ENCODE measurements around the gene ZNF736. TPM values are rescaled to one million over a fixed set of nuclear protein-coding genes. Genes with fewer than 3 reads are reported as not detected.

Gene ZNF736
- 3.9 to 8.3 TPM (median 8.2 TPM) in 3 replicates for polyA plus RNA-seq
- 4.5 TPM for polyA plus RNA-seq (2011; ENCODE audit: low read depth)
- polyA plus RNA-seq (2011; cell fraction: cytosol; rRNA removed): 1.2 and 1.7 TPM in 2 replicates
- polyA plus RNA-seq (2011; cell fraction: nucleus; rRNA removed): 15.6 and 20.2 TPM in 2 replicates
- polyA plus RNA-seq (2012; ENCODE audit: low replicate concordance): 2.3 and 4.3 TPM in 2 replicates
- polyA minus RNA-seq: 5.8 to 23.0 TPM (median 18.2 TPM) in 3 replicates
- 8.2 TPM for polyA minus RNA-seq (2011; cell fraction: cytosol; rRNA and poly(A)+ RNA removed)
- polyA minus RNA-seq (2011; cell fraction: nucleus; rRNA and poly(A)+ RNA removed): 26.8 and 43.5 TPM in 2 replicates

GRCh38 chr7:64313740-64314491 lies at the start of gene ZNF736:
Gene ZNF736, plus strand, starts transcription at chr7:64313961. Its CDS starts 190 bp downstream, at chr7:64314151.
- no peaks in the 10 kb centered on the region for H3K9me3 ChIP-seq (ENCODE audit: control insufficient read depth, low read depth, low read length)
- H2AFZ ChIP-seq (ENCODE audit: control insufficient read depth, low read length): peak within 1 kb of the TSS; percentile 100
- H3K4me1 ChIP-seq (ENCODE audit: control insufficient read depth, extremely low read depth, insufficient read depth, low read length): peaks cover 6% of the 10 kb centered on the region
- H3K9ac ChIP-seq (ENCODE audit: control insufficient read depth, extremely low read depth, insufficient read depth, low read length): peak within 1 kb of the TSS; percentile 98
- no peaks in the 10 kb centered on the region for H3K9me1 ChIP-seq (ENCODE audit: control insufficient read depth, extremely low read depth, insufficient read depth, low read length)
- no peaks in the 10 kb centered on the region for H3K27me3 ChIP-seq (ENCODE audit: control insufficient read depth, extremely low read depth, insufficient read depth, low read length)
- peaks cover 40% of the 10 kb centered on the region for H3K79me2 ChIP-seq (ENCODE audit: control insufficient read depth, insufficient read depth, low read length)
- DNase-seq (ENCODE audit: low read depth, low spot score) (no peak), FAIRE-seq (peak; percentile 89)
- H3K4me2 ChIP-seq (ENCODE audit: control insufficient read depth, extremely low read depth, insufficient read depth, low read depth, low read length): peak within 1 kb of the TSS; percentile 85
- dilution Hi-C loops (cut with MboI; ENCODE audit: extremely low pct_ligation_motif_present, low sequenced_read_pairs): no loop called here
- H3K4me3 ChIP-seq (ENCODE audit: control insufficient read depth in 2 of 3, extremely low read depth in 1 of 3, insufficient read depth in 2 of 3, low read depth in 1 of 3, low read length in 3 of 3): peak within 1 kb of the TSS; percentile 74 to 82 (median 80)
- TF ChIP-seq EZH2 (IDR thresholded peaks at IDR 0.05; ENCODE audit: low read length): no peak
- no peak for TF ChIP-seq CTCF (optimal IDR thresholded peaks at IDR 0.05 in 1 of 3, IDR thresholded peaks at IDR 0.05 in 1 of 3, conservative IDR thresholded peaks at IDR 0.05 in 1 of 3; ENCODE audit: extremely low read depth in 1 of 3, insufficient read depth in 2 of 3, low read length in 3 of 3)
- peak within 1 kb of the TSS; percentile 94 for H3K27ac ChIP-seq (ENCODE audit: control insufficient read depth, insufficient read depth, low read length)
- no peaks in the 10 kb centered on the region for H3K36me3 ChIP-seq (ENCODE audit: control insufficient read depth in 2 of 2, extremely low read depth in 1 of 2, insufficient read depth in 2 of 2, low read length in 2 of 2)
- no peaks in the 10 kb centered on the region for H4K20me1 ChIP-seq (ENCODE audit: control insufficient read depth, extremely low read depth, insufficient read depth, low read length)

- Histone ChIP-seq H3K27me3 (ENCODE audit: control insufficient read depth, extremely low read depth, insufficient read depth, low read length) (no peaks in the 10 kb centered on the region), H3K27ac (ENCODE audit: control insufficient read depth, insufficient read depth, low read length) (no peak overlapping the region), H3K4me2 (ENCODE audit: control insufficient read depth, extremely low read depth, insufficient read depth, low read depth, low read length) (no peak overlapping the region), H4K20me1 (ENCODE audit: control insufficient read depth, extremely low read depth, insufficient read depth, low read length) (no peaks in the 10 kb centered on the region), H3K9ac (ENCODE audit: control insufficient read depth, extremely low read depth, insufficient read depth, low read length) (no peak overlapping the region), H3K79me2 (ENCODE audit: control insufficient read depth, insufficient read depth, low read length) (no peaks in the 10 kb centered on the region), H3K9me3 (ENCODE audit: control insufficient read depth, low read depth, low read length) (no peaks in the 10 kb centered on the region), H2AFZ (ENCODE audit: control insufficient read depth, low read length) (no peak overlapping the region), H3K36me3 (ENCODE audit: control insufficient read depth in 2 of 2, extremely low read depth in 1 of 2, insufficient read depth in 2 of 2, low read length in 2 of 2) (no peaks in the 10 kb centered on the region), H3K9me1 (ENCODE audit: control insufficient read depth, extremely low read depth, insufficient read depth, low read length) (no peaks in the 10 kb centered on the region), H3K4me1 (ENCODE audit: control insufficient read depth, extremely low read depth, insufficient read depth, low read length) (no peaks in the 10 kb centered on the region), H3K4me3 (ENCODE audit: control insufficient read depth in 2 of 3, extremely low read depth in 1 of 3, insufficient read depth in 2 of 3, low read depth in 1 of 3, low read length in 3 of 3) (no peak overlapping the region)
- FAIRE-seq (no peak), DNase-seq (ENCODE audit: low read depth, low spot score) (no peak)
- dilution Hi-C loops (cut with MboI; ENCODE audit: extremely low pct_ligation_motif_present, low sequenced_read_pairs): no loop called here
- no peak for TF ChIP-seq EZH2 (IDR thresholded peaks at IDR 0.05; ENCODE audit: low read length)
- no peak for TF ChIP-seq CTCF (optimal IDR thresholded peaks at IDR 0.05 in 1 of 3, IDR thresholded peaks at IDR 0.05 in 1 of 3, conservative IDR thresholded peaks at IDR 0.05 in 1 of 3; ENCODE audit: extremely low read depth in 1 of 3, insufficient read depth in 2 of 3, low read length in 3 of 3)
Measured at GRCh38 chr7:64266341-64266919, 47.3 kb upstream of the ZNF736 start.
